OCI-LY1 (cell line): ENCODE data around the gene SCN1B.

Source experiments
- EZH2 ChIP-seq: fragments of 200-600 bp; sonication (generic), shearing (Covaris generic); IDR thresholded peaks from 2 replicates; pipeline ENCODE4 v1.8.0; 2017; ENCODE audit warnings: borderline replicate concordance, mixed run types, mild to moderate bottlenecking, antibody characterized with exemption, low read length, moderate library complexity, mixed read lengths
- TF ChIP-seq, protein P1 (sequence below): fragments of 200-600 bp; sonication (generic), shearing (Covaris generic); IDR thresholded peaks from 2 replicates; pipeline ENCODE4 v1.5.1; 2017; ENCODE audit warnings: mild to moderate bottlenecking, antibody characterized with exemption, low read length, moderate library complexity, mixed read lengths

DNA sequence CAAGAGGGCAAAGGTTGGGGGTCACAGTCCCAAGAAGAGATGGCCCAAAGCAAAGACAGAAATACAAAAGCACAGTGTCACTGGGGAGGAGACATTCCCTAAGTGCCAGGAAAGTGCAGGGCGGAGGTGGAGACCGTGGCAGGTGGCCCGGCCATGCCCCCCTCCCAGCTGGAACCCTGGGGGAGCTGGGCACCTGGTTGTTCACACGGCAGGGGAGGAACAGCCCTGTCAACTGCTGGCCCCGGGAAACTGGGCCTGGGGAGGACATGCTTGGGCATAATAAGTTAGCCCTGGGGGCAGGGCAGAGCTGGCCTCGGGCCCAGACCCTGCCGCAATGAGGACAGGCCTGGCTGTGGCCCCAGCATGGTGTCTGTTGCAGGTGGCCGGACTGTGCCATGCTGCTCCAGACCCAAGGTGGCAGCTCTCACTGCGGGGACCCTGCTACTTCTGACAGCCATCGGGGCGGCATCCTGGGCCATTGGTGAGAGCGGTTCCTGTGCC is 18.7 kb downstream of the SCN1B start:
- TF ChIP-seq, protein P1, sequence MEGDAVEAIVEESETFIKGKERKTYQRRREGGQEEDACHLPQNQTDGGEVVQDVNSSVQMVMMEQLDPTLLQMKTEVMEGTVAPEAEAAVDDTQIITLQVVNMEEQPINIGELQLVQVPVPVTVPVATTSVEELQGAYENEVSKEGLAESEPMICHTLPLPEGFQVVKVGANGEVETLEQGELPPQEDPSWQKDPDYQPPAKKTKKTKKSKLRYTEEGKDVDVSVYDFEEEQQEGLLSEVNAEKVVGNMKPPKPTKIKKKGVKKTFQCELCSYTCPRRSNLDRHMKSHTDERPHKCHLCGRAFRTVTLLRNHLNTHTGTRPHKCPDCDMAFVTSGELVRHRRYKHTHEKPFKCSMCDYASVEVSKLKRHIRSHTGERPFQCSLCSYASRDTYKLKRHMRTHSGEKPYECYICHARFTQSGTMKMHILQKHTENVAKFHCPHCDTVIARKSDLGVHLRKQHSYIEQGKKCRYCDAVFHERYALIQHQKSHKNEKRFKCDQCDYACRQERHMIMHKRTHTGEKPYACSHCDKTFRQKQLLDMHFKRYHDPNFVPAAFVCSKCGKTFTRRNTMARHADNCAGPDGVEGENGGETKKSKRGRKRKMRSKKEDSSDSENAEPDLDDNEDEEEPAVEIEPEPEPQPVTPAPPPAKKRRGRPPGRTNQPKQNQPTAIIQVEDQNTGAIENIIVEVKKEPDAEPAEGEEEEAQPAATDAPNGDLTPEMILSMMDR, result no peak
- TF ChIP-seq EZH2, result no peak
